Ectodermal cell (in vitro differentiated cells): ENCODE data around the gene RIMS4.

Source experiments
- H3K27ac ChIP-seq: 2 replicates; pipeline ENCODE4 v1.7.0; 2013; ENCODE audit warnings: mild to moderate bottlenecking, low read depth, low read length; ENCODE audit not compliant: insufficient read depth, poor library complexity, severe bottlenecking
- H3K27me3 ChIP-seq: 2 replicates; pipeline ENCODE4 v1.7.0; 2013; ENCODE audit warnings: mild to moderate bottlenecking, low read length; ENCODE audit not compliant: insufficient read depth, control insufficient read depth, poor library complexity, severe bottlenecking
- H3K36me3 ChIP-seq: one replicate; pipeline ENCODE4 v1.7.0; 2013; ENCODE audit warnings: low read length; ENCODE audit not compliant: control insufficient read depth, insufficient read depth
- H3K4me1 ChIP-seq: one replicate; pipeline ENCODE4 v1.7.0; 2013; ENCODE audit warnings: low read length; ENCODE audit not compliant: control insufficient read depth, insufficient read depth
- H3K4me3 ChIP-seq: 2 replicates; pipeline ENCODE4 v1.7.0; 2013; ENCODE audit warnings: low read depth, low read length, control low read depth; ENCODE audit not compliant: insufficient read depth
- H3K9me3 ChIP-seq: 2 replicates; pipeline ENCODE4 v1.7.0; 2013; ENCODE audit warnings: mild to moderate bottlenecking, low read length, moderate library complexity; ENCODE audit not compliant: control insufficient read depth
- WGBS, 2 experiments: methylation state at CpG; one replicate each; pipeline ENCODE4 v1.1.7; 2013; ENCODE audit warnings: missing lambda C conversion rate in 2 of 2; 5-methylcytosine and 5-hydroxymethylcytosine counted together

The RIMS4 gene

DNA sequence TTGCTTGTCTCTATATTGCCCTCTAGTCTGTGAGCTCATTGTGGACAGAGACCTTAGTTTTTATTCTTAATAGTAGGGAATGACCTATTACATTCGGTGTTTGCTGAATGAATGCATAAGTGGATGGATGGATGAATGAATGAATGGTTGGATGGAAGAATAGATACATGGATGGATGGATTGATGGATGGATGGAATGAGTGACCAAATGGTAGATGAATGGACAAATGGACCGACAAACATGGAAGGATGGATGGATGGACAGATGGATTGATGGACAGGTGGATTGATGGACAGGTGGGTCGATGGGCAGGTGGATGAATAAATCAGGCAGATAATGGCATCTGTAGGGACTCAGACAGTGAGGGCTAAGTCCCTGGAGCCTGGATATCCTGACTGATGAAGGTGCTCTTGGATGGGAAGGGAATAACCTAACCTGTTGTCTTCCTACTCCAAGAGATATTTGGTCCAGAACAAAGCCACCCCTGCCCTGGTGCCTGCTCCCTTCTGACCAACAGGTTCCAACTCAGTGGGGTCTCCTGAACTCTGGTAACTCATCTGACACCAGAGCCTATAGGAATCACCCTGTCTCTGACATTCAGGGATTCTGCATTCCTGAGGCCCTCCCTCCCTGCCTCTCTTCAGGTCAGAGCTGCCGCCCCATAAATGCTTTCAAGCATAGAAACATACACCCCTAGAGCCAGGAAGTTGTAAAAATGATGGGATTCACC is 104.8 kb downstream of the RIMS4 start:
- Histone ChIP-seq H3K9me3 (no peaks in the 10 kb centered on the region), H3K4me3 (no peak overlapping the region), H3K27ac (no peak overlapping the region), H3K27me3 (no peaks in the 10 kb centered on the region), H3K36me3 (no peaks in the 10 kb centered on the region), H3K4me1 (no peaks in the 10 kb centered on the region)
- 83 to 91% methylated on average over 4 of the region's 4 CpGs for WGBS, 2 experiments

- no peak overlapping the region for H3K4me3 ChIP-seq
- no peak overlapping the region for H3K27ac ChIP-seq
- no peaks in the 10 kb centered on the region for H3K36me3 ChIP-seq
- no peaks in the 10 kb centered on the region for H3K4me1 ChIP-seq
- WGBS, 2 experiments, result 87 to 88% methylated on average over 4 of the region's 4 CpGs
- no peaks in the 10 kb centered on the region for H3K27me3 ChIP-seq
- no peaks in the 10 kb centered on the region for H3K9me3 ChIP-seq
Measured at GRCh38 chr20:44704551-44704971, 105.8 kb downstream of the RIMS4 start.

DNA sequence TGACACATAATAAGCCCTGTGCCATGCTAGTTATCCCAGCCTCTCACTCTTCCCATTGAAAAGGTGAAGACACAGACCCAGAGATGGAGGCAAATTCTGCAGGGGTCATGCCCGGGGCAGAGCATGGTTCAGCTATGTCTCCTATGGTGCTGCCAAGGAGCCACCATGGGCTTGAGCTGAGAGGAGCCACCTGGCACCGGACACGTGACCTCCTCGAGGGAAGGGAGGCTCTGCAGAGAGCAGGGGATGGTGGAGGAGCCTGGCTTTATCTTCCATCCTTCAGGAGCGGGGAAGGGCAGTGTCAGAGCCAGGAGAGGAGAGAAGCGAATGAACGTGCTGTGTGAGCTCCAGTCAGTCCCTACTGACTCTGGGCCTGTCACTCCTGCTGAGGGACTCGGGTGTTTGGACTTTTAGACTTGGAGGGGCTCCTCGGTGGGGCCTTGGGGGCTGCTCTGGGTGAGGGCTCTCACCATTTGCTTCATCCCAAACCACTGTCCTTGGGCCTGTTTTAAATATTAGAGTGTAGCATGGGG is 106.3 kb downstream of the RIMS4 start:
- 93% methylated on average over 9 of the region's 9 CpGs for WGBS, 2 experiments
- Histone ChIP-seq H3K27me3 (no peaks in the 10 kb centered on the region), H3K4me1 (no peaks in the 10 kb centered on the region)

GRCh38 chr20:44703183-44703925 is 107.0 kb downstream of the RIMS4 start:
- H3K27me3 ChIP-seq, result no peaks in the 10 kb centered on the region
- H3K27ac ChIP-seq, result no peak overlapping the region
- H3K4me3 ChIP-seq, result no peak overlapping the region
- H3K36me3 ChIP-seq, result no peaks in the 10 kb centered on the region
- no peaks in the 10 kb centered on the region for H3K9me3 ChIP-seq
- WGBS, 2 experiments, result 93 to 96% methylated on average over 12 of the region's 12 CpGs
- H3K4me1 ChIP-seq, result no peaks in the 10 kb centered on the region

More for the DNA sequence above, 106.3 kb downstream of the RIMS4 start:
- no peaks in the 10 kb centered on the region for H3K36me3 ChIP-seq
- H3K4me3 ChIP-seq, result no peak overlapping the region
- no peak overlapping the region for H3K27ac ChIP-seq
- no peaks in the 10 kb centered on the region for H3K9me3 ChIP-seq

- WGBS, 2 experiments, result 86 to 89% methylated on average over 9 of the region's 9 CpGs
- no peaks in the 10 kb centered on the region for H3K4me1 ChIP-seq
- no peaks in the 10 kb centered on the region for H3K9me3 ChIP-seq
- no peak overlapping the region for H3K27ac ChIP-seq
- no peak overlapping the region for H3K4me3 ChIP-seq
- no peaks in the 10 kb centered on the region for H3K36me3 ChIP-seq
- no peaks in the 10 kb centered on the region for H3K27me3 ChIP-seq
Measured at GRCh38 chr20:44702776-44703175, 107.6 kb downstream of the RIMS4 start.

GRCh38 chr20:44701858-44702256 is 108.5 kb downstream of the RIMS4 start:
- Histone ChIP-seq H3K4me3 (no peak overlapping the region), H3K27me3 (no peaks in the 10 kb centered on the region), H3K27ac (no peak overlapping the region), H3K9me3 (no peaks in the 10 kb centered on the region), H3K4me1 (no peaks in the 10 kb centered on the region), H3K36me3 (no peaks in the 10 kb centered on the region)
- WGBS, 2 experiments, result 72 to 76% methylated on average over 7 of the region's 7 CpGs
